Muscle of arm (tissue), 12 donors: ENCODE measurements around the gene SNRNP48. TPM values are rescaled to one million over a fixed set of nuclear protein-coding genes. Genes with fewer than 3 reads are reported as not detected.

Source experiments
- DNase-seq: peaks from one replicate; pipeline ENCODE4 v3.0.0-alpha.2; 2013
- polyA plus RNA-seq, 12 donors: library from polyadenylated mRNA; unstranded; fragments of 120-200 nt; gene quantifications; one replicate each; pipeline ENCODE4 v1.2.1, GENCODE V29; 2013; ENCODE audit not compliant: insufficient read length in 12 of 12

Gene SNRNP48
- polyA plus RNA-seq, 12 donors = 11.9 to 22.0 (median 15.8) TPM; not detected in 1

DNA sequence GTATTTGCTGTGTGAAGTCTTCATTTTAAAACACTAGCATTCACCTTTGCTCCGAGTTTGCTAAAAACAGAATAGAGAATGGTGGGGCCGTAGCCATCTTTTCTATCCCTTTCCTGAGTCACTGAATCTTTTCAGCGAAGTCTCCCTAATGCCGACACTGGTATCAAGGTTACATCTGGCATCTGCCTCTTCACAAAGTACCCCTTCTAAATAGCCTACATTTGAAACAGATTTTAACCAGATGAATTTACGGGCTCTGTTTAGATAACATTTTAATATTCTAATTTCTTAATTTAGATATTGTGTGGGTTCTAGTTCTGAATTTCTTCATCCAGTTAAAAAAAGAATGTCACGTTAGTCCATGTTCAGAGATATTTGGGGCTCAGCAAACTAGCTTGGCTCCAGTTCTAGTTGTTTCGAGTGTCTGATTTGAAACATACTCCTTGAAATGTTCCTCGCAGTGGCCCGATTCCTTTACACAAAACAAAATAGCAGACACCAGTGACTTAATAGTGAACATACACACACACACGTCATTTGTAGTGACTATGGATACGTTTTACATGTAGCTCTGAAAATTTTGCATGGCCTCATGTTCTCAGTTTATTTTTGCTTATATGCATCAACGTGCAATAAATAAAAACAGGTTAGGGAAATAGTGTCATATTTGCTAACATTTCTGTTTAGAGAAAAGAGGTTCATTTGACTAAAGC lies 33.4 kb upstream of the SNRNP48 start:
- DNase-seq = no peak

DNA sequence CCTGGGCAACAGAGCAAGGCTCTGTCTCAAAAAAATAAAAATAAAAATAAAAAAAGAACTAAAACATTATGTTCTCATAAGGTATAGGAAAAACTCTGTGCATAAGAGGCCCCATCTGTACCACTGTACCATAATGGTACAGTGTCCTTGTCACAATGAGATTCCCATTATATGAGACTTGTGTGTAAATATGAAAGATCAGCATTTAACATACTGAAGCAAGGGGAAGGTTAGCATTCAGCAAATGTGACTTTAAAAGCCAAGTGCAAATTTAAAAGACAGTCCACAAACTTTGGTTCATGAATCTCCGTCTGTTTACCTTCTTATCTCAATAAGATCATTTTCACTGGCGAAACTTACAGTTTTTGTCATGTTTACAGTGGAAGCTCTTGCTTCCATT lies 32.3 kb upstream of the SNRNP48 start:
- no peak for DNase-seq

- no peak for DNase-seq
These were observed 31.2 kb upstream of the SNRNP48 start for GRCh38 chr6:7558781-7559180.

- DNase-seq = no peak
These were observed 30.8 kb upstream of the SNRNP48 start for GRCh38 chr6:7559196-7559595.

DNA sequence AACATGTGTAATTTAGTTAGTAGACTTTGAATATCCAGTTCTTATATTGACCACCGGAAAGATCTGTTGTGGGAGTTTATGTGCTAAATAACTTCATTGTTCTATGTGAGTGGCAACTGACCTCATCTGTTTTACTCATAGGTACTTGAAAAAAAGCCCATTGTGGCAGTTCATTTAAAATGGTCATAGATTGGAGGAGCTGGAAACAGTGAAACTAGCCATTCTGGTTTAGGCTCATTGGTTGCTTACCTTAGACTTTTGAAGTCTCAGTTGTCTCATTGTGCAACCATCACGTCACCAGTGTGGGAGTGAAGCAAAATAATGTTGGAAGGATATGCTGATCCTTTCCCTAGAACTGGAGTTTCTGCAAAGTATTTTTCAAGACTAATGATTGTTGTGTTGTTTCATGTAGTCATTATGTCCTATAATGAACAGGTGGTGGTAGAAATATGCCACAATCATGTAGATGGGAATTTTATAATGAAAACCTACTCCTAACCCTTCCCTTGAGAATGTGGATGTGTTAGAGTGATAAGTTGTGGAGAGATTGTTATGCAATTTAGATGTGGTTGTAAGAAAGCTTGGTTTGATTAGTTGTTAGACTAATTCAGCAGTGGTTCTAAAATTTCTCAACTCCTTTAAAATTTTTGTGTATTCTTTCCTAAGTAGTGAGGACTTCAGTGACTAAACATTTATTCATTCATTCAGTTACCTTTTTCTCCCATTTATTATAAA lies 30.2 kb upstream of the SNRNP48 start:
- no peak for DNase-seq

- DNase-seq = no peak
These were observed 28.6 kb upstream of the SNRNP48 start for GRCh38 chr6:7561153-7561964.

GRCh38 chr6:7562769-7563168 lies 27.2 kb upstream of the SNRNP48 start:
- DNase-seq = no peak

DNA sequence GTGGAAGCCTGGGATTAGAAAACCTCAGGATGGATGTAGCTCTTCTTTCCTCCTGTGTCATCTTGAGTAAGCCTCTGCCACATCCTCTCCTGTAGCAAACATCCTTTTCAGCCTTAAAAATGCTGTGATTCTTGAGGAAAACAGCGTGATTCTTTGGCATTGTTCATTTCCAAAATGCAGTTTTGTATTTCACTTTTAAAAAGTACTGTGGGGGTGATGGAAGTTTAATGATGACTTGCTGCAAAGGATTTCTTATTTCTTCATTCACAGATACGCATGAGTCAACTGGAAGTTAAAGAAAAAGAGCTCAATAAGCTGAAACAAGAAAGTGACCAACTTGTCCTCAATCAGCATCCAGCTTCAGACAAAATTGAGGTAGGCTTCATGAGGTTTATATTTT lies 23.9 kb upstream of the SNRNP48 start:
- DNase-seq = no peak

DNA sequence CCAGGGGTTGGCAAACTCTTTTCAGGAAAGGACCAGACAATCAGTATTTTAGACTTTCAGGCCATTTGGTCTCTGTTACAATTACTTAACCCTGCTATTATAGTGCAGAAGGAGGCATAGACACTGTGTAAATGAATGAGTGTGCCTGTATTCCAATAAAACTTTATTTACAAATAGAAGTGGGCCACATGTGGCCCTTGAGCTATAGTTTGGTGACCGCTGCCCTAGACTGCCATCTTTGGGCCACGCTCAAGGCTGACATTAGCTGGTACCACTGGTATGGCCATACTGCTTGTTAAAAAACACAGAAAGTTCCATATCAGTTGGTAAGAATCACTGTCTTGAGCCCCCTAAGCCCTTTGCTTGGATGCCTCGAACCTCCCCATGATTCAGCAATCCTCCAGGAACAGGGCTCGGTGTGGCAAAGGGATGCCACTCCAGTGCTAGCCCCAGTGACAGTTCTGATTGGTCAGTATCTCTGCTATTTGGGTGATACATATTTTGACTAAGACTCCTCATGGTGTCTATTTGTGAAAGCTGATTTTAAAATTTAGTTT lies 23.3 kb upstream of the SNRNP48 start:
- DNase-seq = no peak

- no peak for DNase-seq
These were observed 22.0 kb upstream of the SNRNP48 start for GRCh38 chr6:7568021-7568420.

DNA sequence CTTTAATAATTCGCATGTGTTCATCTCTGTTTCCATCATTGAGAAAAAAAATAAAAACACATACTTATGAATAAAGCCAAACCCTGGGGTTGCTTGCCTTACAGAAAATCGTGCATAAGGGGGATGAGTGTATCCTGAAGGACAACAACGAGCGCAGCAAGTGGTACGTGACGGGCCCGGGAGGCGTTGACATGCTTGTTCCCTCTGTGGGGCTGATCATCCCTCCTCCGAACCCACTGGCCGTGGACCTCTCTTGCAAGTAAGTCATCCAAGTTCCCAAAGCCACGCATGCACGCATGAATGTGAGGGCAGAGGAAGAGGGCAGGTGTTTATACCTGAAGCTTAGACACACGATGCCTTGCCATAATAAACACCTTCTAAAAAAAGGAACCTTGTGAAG lies 20.9 kb upstream of the SNRNP48 start:
- DNase-seq = no peak

DNA sequence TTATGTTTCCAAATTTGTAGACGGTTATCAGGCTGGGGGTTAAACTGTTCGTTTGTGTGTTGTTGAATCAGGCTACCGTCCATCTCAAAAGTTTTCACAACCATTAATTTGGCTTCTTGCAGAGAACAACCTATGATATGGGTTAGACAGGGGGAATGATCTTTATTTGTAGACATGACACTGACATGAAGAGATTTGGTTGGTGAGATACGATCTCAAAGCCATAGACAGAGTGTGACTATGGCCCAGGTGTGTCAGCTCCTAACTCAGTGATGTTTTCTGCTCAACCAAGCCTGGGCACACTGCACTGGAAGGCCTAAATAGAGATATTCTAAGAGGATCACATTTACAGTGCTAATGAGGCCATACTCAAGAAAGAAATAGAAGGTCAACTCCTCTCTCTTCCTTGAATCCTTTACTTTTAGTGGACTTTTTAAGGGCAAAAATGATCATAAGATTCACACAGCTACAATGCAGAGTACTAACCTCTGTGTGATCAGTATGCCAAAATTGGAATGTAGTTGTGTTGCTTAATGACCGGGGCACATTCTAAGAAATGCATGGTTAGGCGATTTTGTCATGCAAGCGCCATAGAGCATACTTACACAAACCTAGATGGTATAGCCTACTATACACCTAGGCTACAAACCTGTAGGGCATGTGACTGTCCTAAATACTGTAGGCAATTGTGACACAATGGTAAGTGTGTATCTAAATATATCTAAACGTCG lies 17.6 kb upstream of the SNRNP48 start:
- no peak for DNase-seq

DNA sequence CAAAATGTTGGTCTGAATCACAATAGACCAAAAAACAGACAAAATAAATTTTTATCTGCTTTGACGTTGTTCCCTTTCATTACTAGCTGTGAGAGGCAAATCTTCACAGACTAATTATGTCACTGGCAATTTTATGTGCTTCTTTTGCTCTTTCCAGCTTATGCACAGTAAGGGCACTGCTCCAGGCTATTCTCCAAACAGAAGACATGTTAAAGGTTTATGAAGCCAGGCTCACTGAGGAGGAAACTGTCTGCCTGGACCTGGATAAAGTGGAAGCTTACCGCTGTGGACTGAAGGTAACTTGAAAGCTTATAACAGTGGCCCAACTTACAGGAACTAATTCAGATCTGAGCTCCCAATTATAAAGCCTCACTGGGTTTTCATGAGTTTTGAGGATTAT lies 15.5 kb upstream of the SNRNP48 start:
- DNase-seq = no peak

DNA sequence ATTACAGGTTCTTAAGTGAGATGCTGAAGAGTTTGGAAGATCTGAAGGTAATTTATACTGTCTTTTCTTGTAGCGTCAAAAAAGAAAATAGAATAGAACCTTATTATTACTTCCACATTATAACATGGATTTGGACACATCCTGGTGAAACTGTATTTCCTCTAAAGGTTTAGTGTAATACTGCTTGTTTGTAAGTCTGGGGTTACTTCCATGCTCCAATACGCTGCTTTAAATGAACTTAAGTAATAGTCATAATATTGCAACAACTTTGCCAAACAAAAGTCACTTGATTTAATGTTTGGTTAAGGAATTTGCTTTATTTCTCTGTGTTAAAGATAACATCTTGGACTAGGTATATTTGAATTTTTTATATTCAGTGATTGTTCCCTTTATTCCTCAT lies 11.5 kb upstream of the SNRNP48 start:
- DNase-seq = no peak

- no peak for DNase-seq
These were observed 11.1 kb upstream of the SNRNP48 start for GRCh38 chr6:7578931-7579330.

GRCh38 chr6:7579851-7580250 lies 10.1 kb upstream of the SNRNP48 start:
- no peak for DNase-seq

DNA sequence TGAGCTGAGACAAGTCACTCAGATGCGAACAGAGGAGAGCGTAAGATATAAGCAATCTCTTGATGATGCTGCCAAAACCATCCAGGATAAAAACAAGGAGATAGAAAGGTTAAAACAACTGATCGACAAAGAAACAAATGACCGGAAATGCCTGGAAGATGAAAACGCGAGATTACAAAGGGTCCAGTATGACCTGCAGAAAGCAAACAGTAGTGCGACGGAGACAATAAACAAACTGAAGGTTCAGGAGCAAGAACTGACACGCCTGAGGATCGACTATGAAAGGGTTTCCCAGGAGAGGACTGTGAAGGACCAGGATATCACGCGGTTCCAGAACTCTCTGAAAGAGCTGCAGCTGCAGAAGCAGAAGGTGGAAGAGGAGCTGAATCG lies 9.5 kb upstream of the SNRNP48 start:
- DNase-seq = no peak

- no peak for DNase-seq
These were observed 8.9 kb upstream of the SNRNP48 start for GRCh38 chr6:7580927-7581618.

DNA sequence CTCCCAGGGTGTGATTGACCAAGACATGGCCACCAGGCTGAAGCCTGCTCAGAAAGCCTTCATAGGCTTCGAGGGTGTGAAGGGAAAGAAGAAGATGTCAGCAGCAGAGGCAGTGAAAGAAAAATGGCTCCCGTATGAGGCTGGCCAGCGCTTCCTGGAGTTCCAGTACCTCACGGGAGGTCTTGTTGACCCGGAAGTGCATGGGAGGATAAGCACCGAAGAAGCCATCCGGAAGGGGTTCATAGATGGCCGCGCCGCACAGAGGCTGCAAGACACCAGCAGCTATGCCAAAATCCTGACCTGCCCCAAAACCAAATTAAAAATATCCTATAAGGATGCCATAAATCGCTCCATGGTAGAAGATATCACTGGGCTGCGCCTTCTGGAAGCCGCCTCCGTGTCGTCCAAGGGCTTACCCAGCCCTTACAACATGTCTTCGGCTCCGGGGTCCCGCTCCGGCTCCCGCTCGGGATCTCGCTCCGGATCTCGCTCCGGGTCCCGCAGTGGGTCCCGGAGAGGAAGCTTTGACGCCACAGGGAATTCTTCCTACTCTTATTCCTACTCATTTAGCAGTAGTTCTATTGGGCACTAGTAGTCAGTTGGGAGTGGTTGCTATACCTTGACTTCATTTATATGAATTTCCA lies 4.6 kb upstream of the SNRNP48 start:
- DNase-seq = no peak

GRCh38 chr6:7587631-7588100 lies 2.3 kb upstream of the SNRNP48 start:
- DNase-seq = no peak
